Liver (tissue), 3 donors: ENCODE data around the gene SPAG9.

Experiments
- ATF3 ChIP-seq: IDR thresholded peaks from 2 replicates; pipeline ENCODE4 v1.6.1; 2016; ENCODE audit warnings: antibody characterized with exemption
- CTCF ChIP-seq: fragments of 150-350 bp; IDR thresholded peaks from 2 replicates; pipeline ENCODE4 v1.5.1; 2017; ENCODE audit warnings: improper control_type of control experiment, low read depth, low read length; ENCODE audit not compliant: missing input control
- EGR1 ChIP-seq, 2 donors: IDR thresholded peaks; 2 replicates each; pipeline ENCODE4 v1.6.1; 2016 to 2018; ENCODE audit warnings: antibody characterized with exemption in 2 of 2, low read depth in 2 of 2
- FOXA2 ChIP-seq: IDR thresholded peaks from 2 replicates; pipeline ENCODE4 v1.6.1; 2016; ENCODE audit warnings: antibody characterized with exemption
- GABPA ChIP-seq, 2 donors: IDR thresholded peaks in 1 of 2; conservative IDR thresholded peaks in 1 of 2; 2 replicates each; pipeline ENCODE4 v1.6.1; 2016; ENCODE audit warnings: antibody characterized with exemption in 2 of 2, mild to moderate bottlenecking in 1 of 2, moderate library complexity in 1 of 2
- JUND ChIP-seq, 2 donors: IDR thresholded peaks; 2 replicates each; pipeline ENCODE4 v1.6.1; 2016; ENCODE audit warnings: antibody characterized with exemption in 2 of 2
- MAX ChIP-seq: IDR thresholded peaks from 2 replicates; pipeline ENCODE4 v1.6.1; 2016; ENCODE audit warnings: antibody characterized with exemption
- RAD21 ChIP-seq, 2 donors: IDR thresholded peaks; 2 replicates each; pipeline ENCODE4 v1.6.1; 2016; ENCODE audit warnings: antibody characterized with exemption in 2 of 2, mild to moderate bottlenecking in 2 of 2
- REST ChIP-seq: IDR thresholded peaks from 2 replicates; pipeline ENCODE4 v1.6.1; 2016; ENCODE audit warnings: antibody characterized with exemption, mild to moderate bottlenecking
- RXRA ChIP-seq, 2 donors: IDR thresholded peaks; 2 replicates each; pipeline ENCODE4 v1.6.1; 2017 to 2018; ENCODE audit warnings: antibody characterized with exemption in 2 of 2, mild to moderate bottlenecking in 1 of 2
- SP1 ChIP-seq: IDR thresholded peaks from 2 replicates; pipeline ENCODE4 v1.6.1; 2018; ENCODE audit warnings: antibody characterized with exemption, mild to moderate bottlenecking
- TAF1 ChIP-seq: conservative IDR thresholded peaks from 2 replicates; pipeline ENCODE4 v1.6.1; 2016; ENCODE audit warnings: antibody characterized with exemption, mild to moderate bottlenecking
- YY1 ChIP-seq: IDR thresholded peaks from 2 replicates; pipeline ENCODE4 v1.6.1; 2016; ENCODE audit warnings: antibody characterized with exemption, mild to moderate bottlenecking
- ZBTB33 ChIP-seq: IDR thresholded peaks from 2 replicates; pipeline ENCODE4 v1.6.1; 2016; ENCODE audit warnings: antibody characterized with exemption
- donor health status: healthy.
- donor health status: healthy.

GRCh38 chr17:50981279-50981678 is 139.4 kb downstream of the SPAG9 start:
- no peak for TF ChIP-seq YY1
- no peak for TF ChIP-seq CTCF
- TF ChIP-seq MAX = no peak
- no peak for TF ChIP-seq JUND (IDR thresholded peaks at IDR 0.05)
- no peak for TF ChIP-seq SP1
- no peak for TF ChIP-seq EGR1 (IDR thresholded peaks at IDR 0.05; ENCODE audit: low read depth in 2 of 2)
- TF ChIP-seq RAD21 (IDR thresholded peaks at IDR 0.05) = no peak
- no peak for TF ChIP-seq ZBTB33
- TF ChIP-seq TAF1 = no peak
- TF ChIP-seq REST = no peak
- TF ChIP-seq GABPA (IDR thresholded peaks at IDR 0.05 in 1 of 2, conservative IDR thresholded peaks at IDR 0.05 in 1 of 2) = no peak
- TF ChIP-seq FOXA2 = no peak
- TF ChIP-seq RXRA (IDR thresholded peaks at IDR 0.05) = no peak
- no peak for TF ChIP-seq ATF3
